IPS-18a (cell line): ENCODE results near the gene ZNF277.
"Not testable (repeated sequence)": the region's sequence is repeated elsewhere in the genome, so short reads cannot be mapped to it uniquely, and the experiment has no call there.

Experiments
- H3K27ac ChIP-seq: one replicate; pipeline ENCODE4 v1.5.1; 2013; ENCODE audit warnings: low read length
- H3K27me3 ChIP-seq: one replicate; pipeline ENCODE4 v1.6.1; 2013; ENCODE audit warnings: mild to moderate bottlenecking, low read length; ENCODE audit not compliant: control insufficient read depth, insufficient read depth
- H3K36me3 ChIP-seq: one replicate; pipeline ENCODE4 v1.6.1; 2013; ENCODE audit warnings: low read depth, low read length; ENCODE audit not compliant: control insufficient read depth
- H3K4me1 ChIP-seq: one replicate; pipeline ENCODE4 v1.6.1; 2013; ENCODE audit warnings: low read depth, low read length; ENCODE audit not compliant: control insufficient read depth
- H3K4me3 ChIP-seq: one replicate; pipeline ENCODE4 v1.5.1; 2013; ENCODE audit warnings: low read length
- H3K9ac ChIP-seq: one replicate; pipeline ENCODE4 v1.6.1; 2013; ENCODE audit warnings: mild to moderate bottlenecking, low read length, moderate library complexity
- H3K9me3 ChIP-seq: one replicate; pipeline ENCODE4 v1.6.1; 2013; ENCODE audit warnings: low read depth, low read length; ENCODE audit not compliant: control insufficient read depth

The ZNF277 gene

DNA sequence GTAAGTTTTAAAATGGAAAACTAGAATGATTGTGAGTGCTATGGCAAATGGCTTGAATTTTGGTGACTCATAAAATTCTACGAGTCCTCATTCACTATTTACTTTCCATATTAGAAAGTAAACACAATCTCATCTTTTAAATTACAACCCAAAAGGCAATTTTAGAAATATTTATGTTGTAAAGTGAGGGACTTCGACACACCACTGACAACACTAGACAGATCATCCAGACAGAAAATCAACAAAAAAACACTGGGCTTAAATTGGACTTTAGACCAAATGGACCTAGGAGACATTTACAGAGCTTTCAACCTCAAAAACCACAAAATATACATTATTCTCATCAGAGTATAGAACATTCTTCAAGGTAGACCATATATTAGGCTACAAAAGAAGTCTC lies 30.1 kb downstream of the ZNF277 start:
- Histone ChIP-seq H3K9me3 (no peaks in the 10 kb centered on the region), H3K9ac (no peak overlapping the region), H3K27me3 (no peaks in the 10 kb centered on the region), H3K27ac (no peak overlapping the region), H3K4me1 (no peaks in the 10 kb centered on the region), H3K36me3 (no peaks in the 10 kb centered on the region), H3K4me3 (no peak overlapping the region)

DNA sequence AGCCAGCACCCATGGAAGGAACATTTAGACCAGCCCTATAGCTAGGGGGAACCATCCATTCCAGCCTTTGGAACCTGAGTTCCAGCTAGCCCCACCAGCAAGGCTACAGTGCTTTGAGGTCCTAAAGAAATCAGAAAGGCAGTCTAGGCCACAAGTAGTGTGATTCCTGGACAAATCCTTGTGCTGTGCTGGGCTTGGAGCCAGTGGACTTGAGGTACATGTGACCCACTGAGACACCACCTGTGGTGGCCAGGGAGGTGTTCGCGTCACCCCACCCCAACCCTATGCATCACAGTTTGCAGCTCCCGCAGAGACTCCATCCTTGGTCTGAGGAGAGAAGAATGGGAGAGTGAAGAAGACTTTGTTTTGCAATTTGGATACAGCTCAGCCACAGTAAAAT lies 31.8 kb downstream of the ZNF277 start:
- no peaks in the 10 kb centered on the region for H3K36me3 ChIP-seq
- no peak overlapping the region for H3K27ac ChIP-seq

DNA sequence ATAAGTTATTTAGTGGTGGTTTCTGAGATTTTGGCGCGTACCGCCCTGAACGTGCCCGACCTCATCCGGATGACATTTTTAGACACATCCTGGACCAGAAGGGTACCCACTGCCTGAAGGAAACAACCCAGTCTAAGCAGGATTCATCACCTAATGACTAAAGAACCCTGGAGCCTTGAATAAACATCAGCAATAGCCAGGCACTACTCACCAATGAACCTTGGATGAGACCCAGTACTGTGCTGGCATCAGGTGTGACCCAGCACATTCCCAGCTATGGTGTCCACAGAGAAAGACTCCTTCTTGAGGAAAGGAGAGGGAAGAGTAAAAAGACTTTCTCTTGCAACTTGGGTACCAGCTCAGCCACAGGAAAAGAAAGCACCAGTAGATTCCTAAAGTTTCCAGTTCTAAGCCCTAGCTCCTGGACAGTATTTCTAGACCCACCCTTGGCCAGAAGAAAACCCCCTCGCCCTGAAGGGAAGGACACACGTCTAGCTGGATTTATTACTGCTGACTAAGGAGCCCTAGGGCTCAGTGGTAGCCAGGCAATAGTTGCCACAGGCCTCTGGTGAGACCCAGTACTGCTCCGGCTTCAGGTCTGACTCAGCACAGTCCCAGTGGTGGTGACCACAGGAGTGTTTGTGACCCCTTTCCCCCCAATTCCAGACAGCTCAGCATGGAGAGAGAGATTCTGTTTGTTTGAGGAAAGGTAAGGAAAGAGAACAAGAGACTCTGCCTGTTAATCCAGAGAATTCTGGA lies 32.5 kb downstream of the ZNF277 start:
- Histone ChIP-seq H3K4me3 (no peak overlapping the region), H3K9me3 (no peaks in the 10 kb centered on the region), H3K9ac (no peak overlapping the region), H3K4me1 (no peaks in the 10 kb centered on the region), H3K36me3 (no peaks in the 10 kb centered on the region), H3K27me3 (no peaks in the 10 kb centered on the region), H3K27ac (no peak overlapping the region)

More for the DNA sequence above, 31.8 kb downstream of the ZNF277 start:
- Histone ChIP-seq H3K4me3 (no peak overlapping the region), H3K4me1 (no peaks in the 10 kb centered on the region), H3K9ac (no peak overlapping the region), H3K9me3 (no peaks in the 10 kb centered on the region), H3K27me3 (no peaks in the 10 kb centered on the region)

DNA sequence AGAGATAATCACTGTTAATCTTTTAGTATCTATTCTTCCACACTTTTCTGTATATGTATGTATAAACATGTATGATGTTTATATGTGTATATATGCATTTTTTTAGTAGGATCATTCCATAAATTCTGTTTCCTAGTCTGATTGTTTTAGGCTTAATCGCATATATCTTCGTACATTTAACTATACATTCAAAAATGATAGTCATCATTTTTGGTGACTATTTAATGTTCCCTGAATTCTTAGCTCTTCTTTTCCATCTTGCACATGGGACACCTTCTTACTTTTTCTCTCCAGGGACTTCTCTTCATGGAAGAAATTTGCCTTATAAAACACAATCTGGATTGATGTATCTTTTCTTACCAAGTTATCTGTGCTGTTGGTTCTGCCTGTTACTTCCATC lies 42.1 kb downstream of the ZNF277 start:
- Histone ChIP-seq H3K27ac (no peak overlapping the region), H3K4me3 (no peak overlapping the region), H3K4me1 (peaks cover 43% of the 10 kb centered on the region), H3K27me3 (peaks cover 44% of the 10 kb centered on the region), H3K9ac (no peak overlapping the region), H3K9me3 (no peaks in the 10 kb centered on the region), H3K36me3 (no peaks in the 10 kb centered on the region)

DNA sequence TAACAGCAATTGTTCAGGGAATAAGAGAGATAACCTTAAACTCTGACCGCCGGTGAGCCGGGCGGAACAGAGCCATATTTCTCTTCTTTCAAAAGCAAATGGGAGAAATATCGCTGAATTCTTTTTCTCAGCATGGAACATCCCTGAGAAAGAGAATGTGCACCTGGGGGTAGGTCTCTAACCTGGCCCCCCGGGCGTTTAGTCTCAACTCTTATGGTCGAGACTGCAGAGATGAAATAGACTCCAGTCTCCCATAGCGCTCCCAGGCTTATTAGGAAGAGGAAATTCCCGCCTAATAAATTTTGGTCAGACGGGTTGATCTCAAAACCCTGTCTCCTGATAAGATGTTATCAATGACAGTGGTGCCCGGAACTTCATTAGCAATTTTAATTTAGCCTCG lies 43.5 kb downstream of the ZNF277 start:
- not testable (repeated sequence) for H3K9ac ChIP-seq, H3K9me3 ChIP-seq, H3K36me3 ChIP-seq, H3K27ac ChIP-seq, H3K4me3 ChIP-seq
- Histone ChIP-seq H3K4me1 (peaks cover 56% of the 10 kb centered on the region), H3K27me3 (peaks cover 44% of the 10 kb centered on the region)

DNA sequence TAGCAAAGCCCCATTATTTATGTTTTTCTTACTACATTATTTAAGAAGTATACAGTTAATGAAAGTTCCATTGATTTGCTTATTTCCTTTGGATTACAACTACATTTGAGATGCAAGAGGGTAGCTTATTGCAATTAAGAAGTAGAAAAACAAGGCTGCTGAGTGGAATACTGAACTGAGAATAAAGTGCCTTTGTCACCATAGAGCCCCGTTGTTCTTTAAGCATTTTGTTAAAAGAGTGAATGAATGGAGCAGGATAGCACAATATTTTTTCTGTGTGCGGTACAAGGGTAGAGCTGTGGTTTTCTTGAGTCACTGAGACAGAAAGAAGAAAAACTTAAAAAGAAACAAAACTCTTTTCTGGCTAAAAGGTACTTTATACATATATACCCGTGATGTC lies 45.6 kb downstream of the ZNF277 start:
- H3K27me3 ChIP-seq, result peaks cover 44% of the 10 kb centered on the region
- peaks cover 64% of the 10 kb centered on the region for H3K4me1 ChIP-seq
- no peaks in the 10 kb centered on the region for H3K9me3 ChIP-seq
- no peak overlapping the region for H3K27ac ChIP-seq
- H3K4me3 ChIP-seq, result no peak overlapping the region
- H3K9ac ChIP-seq, result no peak overlapping the region
- no peaks in the 10 kb centered on the region for H3K36me3 ChIP-seq

DNA sequence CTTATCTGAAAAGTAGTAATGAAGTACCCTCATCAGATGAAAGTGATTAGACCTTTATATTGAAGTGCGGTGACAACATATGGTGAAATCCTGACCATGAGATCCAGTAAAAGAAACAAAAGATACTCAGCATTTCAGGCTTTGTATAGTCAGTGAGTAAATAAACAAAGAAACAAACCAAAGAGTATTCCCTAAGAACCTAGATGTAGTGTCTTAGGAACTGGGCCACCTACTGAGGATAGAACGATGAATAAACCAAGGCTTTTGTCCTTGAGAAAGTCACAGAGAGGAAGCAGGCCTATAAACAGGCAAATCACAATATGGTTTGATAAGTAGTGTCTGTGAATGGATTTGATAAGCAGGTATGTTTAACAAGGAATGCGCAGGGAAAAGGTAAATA lies 46.2 kb downstream of the ZNF277 start:
- Histone ChIP-seq H3K27ac (no peak overlapping the region), H3K9ac (no peak overlapping the region), H3K27me3 (peaks cover 44% of the 10 kb centered on the region), H3K36me3 (no peaks in the 10 kb centered on the region), H3K4me1 (peaks cover 64% of the 10 kb centered on the region), H3K9me3 (no peaks in the 10 kb centered on the region), H3K4me3 (peak overlapping the region; percentile 12)

DNA sequence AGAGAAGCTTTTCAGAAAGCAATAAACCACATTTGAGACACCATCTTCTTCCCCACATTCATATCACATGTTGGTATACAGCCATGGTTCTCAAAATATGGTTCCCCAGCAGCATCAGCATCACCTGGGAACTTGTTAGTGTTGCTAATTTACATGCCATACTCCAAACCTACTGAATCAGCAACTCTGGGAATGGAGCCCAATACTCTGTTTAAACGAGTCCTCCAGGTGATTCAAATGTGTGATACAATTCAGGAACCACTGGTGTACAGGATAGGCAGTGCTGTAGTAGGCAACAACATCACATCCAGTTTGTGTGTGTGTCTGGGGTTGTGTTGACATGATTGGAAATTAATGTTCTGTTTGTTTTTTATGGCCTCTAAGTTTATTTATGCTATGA lies 47.7 kb downstream of the ZNF277 start:
- no peak overlapping the region for H3K9ac ChIP-seq
- no peak overlapping the region for H3K27ac ChIP-seq
- H3K27me3 ChIP-seq, result peaks cover 29% of the 10 kb centered on the region
- H3K4me3 ChIP-seq, result no peak overlapping the region
- H3K4me1 ChIP-seq, result peaks cover 58% of the 10 kb centered on the region
- no peaks in the 10 kb centered on the region for H3K9me3 ChIP-seq
- H3K36me3 ChIP-seq, result no peaks in the 10 kb centered on the region

DNA sequence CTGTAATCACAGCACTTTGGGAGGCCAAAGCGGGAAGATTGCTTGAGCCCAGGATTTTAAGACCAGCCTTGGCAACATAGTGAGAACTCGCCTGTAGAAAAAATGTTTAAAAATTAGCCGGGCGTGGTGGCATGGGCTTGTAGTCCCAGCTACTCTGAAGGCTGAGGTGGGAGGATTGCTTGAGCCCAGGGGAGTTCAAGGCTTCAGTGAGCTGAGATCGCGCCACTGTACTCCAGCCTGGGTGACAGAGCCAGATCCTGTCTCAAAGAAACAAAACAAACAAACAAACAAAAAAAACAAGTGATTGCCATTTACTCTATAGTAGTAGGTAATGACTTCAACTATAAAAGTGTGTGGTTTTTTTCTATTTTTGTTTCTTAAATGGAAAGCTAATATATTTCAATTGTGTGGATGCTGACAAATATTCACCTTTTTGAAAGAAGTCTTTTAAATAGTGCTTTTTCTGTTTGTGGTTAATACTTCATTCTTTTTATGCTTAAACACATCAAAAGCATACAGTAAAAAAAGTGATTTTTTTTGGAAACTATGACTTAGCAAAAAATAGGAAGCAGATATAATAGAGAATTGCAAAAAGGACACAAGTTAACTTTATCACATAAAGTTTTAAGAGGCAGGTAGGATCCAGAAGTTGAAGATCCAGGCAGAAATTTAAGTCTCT lies 48.4 kb downstream of the ZNF277 start:
- no peaks in the 10 kb centered on the region for H3K36me3 ChIP-seq
- H3K4me3 ChIP-seq, result no peak overlapping the region
- H3K27me3 ChIP-seq, result peaks cover 23% of the 10 kb centered on the region
- peaks cover 54% of the 10 kb centered on the region for H3K4me1 ChIP-seq
- H3K9me3 ChIP-seq, result no peaks in the 10 kb centered on the region
- H3K27ac ChIP-seq, result no peak overlapping the region
- no peak overlapping the region for H3K9ac ChIP-seq

DNA sequence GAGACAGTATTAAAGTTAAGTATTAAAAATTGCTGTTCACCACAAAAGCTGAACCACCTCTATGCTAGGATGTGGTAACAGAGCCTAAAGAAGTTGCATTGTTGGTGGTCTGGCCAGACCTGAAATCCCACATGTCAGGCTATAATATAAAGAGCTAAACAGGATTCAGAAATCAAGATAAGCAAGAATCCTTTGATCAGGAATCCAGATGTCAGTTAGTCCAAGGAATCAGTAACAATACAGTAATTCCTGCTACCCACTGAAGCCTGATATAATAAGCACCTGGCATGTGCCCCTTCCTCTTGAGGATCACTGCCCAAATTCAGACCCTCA lies 48.9 kb downstream of the ZNF277 start:
- H3K36me3 ChIP-seq, result no peaks in the 10 kb centered on the region
- H3K27me3 ChIP-seq, result peaks cover 22% of the 10 kb centered on the region
- no peaks in the 10 kb centered on the region for H3K9me3 ChIP-seq
- H3K9ac ChIP-seq, result no peak overlapping the region
- H3K4me1 ChIP-seq, result peaks cover 54% of the 10 kb centered on the region
- H3K4me3 ChIP-seq, result no peak overlapping the region
- H3K27ac ChIP-seq, result no peak overlapping the region

DNA sequence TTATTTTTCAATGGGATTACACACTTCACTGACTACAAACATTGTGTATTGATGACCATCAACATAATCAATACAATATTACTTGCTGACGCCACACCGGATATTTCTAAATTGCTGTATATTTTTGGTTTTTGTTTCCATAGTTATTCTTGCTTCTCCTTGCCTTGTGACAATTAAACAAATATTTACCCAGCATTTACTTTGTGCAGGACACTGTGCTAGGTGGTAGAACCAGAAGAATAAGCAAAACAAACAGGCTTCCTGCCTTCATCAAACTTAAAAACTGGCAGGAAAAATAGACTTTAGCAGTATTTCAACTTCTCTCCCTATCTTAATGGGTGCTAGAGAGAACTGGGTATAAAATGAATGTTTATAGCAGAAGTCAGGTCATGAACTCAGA lies 50.6 kb downstream of the ZNF277 start:
- H3K4me1 ChIP-seq, result peaks cover 53% of the 10 kb centered on the region
- no peaks in the 10 kb centered on the region for H3K9me3 ChIP-seq
- no peaks in the 10 kb centered on the region for H3K36me3 ChIP-seq

DNA sequence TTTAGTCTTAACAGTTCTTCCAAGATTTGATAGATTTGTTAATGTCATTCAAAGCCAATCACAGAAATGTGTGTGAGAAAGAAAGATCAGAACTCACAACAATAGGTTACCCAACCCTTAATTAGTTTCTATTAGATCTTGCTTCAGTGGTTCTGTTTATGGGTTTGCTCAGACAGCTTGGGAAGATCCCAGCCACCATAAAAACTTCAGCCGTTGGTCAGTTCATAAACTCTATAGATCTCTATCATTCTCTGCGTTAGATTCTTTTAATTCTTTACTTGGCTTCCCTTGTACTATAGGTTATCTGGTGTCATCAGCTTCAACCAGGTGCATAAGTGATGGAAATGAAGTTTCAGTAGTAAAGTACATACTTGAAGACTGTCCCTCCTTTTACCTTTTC lies 54.4 kb downstream of the ZNF277 start:
- H3K9ac ChIP-seq, result no peak overlapping the region

More for the DNA sequence above, 50.6 kb downstream of the ZNF277 start:
- no peak overlapping the region for H3K9ac ChIP-seq
- no peak overlapping the region for H3K4me3 ChIP-seq
- no peak overlapping the region for H3K27ac ChIP-seq
- H3K27me3 ChIP-seq, result peaks cover 5% of the 10 kb centered on the region

More for the DNA sequence above, 54.4 kb downstream of the ZNF277 start:
- no peak overlapping the region for H3K4me3 ChIP-seq
- no peaks in the 10 kb centered on the region for H3K27me3 ChIP-seq
- H3K27ac ChIP-seq, result no peak overlapping the region
- peaks cover 31% of the 10 kb centered on the region for H3K4me1 ChIP-seq
- no peaks in the 10 kb centered on the region for H3K36me3 ChIP-seq
- H3K9me3 ChIP-seq, result no peaks in the 10 kb centered on the region
